ENCODE measurements around the gene MRPL20. TPM values are rescaled to one million over a fixed set of nuclear protein-coding genes. Genes with fewer than 3 reads are reported as not detected.
"Not testable (repeated sequence)": the region's sequence is repeated elsewhere in the genome, so short reads cannot be mapped to it uniquely, and the experiment has no call there.

Gene MRPL20
- total and polyA plus RNA-seq, 4 donors = 56.9 to 119 (median 112) TPM

GRCh38 chr1:1391225-1391624, 15.9 kb downstream of the MRPL20 start:
- H3K36me3 ChIP-seq (ENCODE audit: control insufficient read depth, insufficient read depth, low read length) = peaks cover 98% of the 10 kb centered on the region
- DNase-seq (ENCODE audit: low read depth in 4 of 6, low spot score in 6 of 6) = no peak
- no peaks in the 10 kb centered on the region for H3K27me3 ChIP-seq (ENCODE audit: control insufficient read depth, insufficient read depth, low read length)
- H3K27ac ChIP-seq (ENCODE audit: low read depth, low read length) = no peak overlapping the region
- no peaks in the 10 kb centered on the region for H3K9me3 ChIP-seq (ENCODE audit: control insufficient read depth, insufficient read depth, low read length)
- H3K4me3 ChIP-seq (ENCODE audit: low read depth, low read length) = no peak overlapping the region
- 82% methylated on average over 7 of the region's 12 CpGs for WGBS (ENCODE audit: insufficient coverage)
- H3K4me1 ChIP-seq (ENCODE audit: control insufficient read depth, insufficient read depth, low read length) = no peaks in the 10 kb centered on the region

GRCh38 chr1:1390675-1391074, 16.4 kb downstream of the MRPL20 start:
- H3K27me3 ChIP-seq (ENCODE audit: control insufficient read depth, insufficient read depth, low read length) = no peaks in the 10 kb centered on the region
- whole genome bisulfite sequencing (ENCODE audit: insufficient coverage) = 96% methylated on average over 9 of the region's 12 CpGs
- H3K27ac ChIP-seq (ENCODE audit: low read depth, low read length) = no peak overlapping the region
- H3K4me1 ChIP-seq (ENCODE audit: control insufficient read depth, insufficient read depth, low read length) = no peaks in the 10 kb centered on the region
- no peak overlapping the region for H3K4me3 ChIP-seq (ENCODE audit: low read depth, low read length)
- peaks cover 98% of the 10 kb centered on the region for H3K36me3 ChIP-seq (ENCODE audit: control insufficient read depth, insufficient read depth, low read length)
- H3K9me3 ChIP-seq (ENCODE audit: control insufficient read depth, insufficient read depth, low read length) = no peaks in the 10 kb centered on the region
- no peak for DNase-seq (ENCODE audit: low read depth in 4 of 6, low spot score in 6 of 6)

- WGBS (ENCODE audit: insufficient coverage) = 98% methylated on average over 15 of the region's 16 CpGs
These were observed 19.0 kb downstream of the MRPL20 start for GRCh38 chr1:1388078-1388472.

GRCh38 chr1:1387098-1388077, 19.7 kb downstream of the MRPL20 start:
- H3K4me3 ChIP-seq (ENCODE audit: low read depth, low read length) = no peak overlapping the region
- no peaks in the 10 kb centered on the region for H3K27me3 ChIP-seq (ENCODE audit: control insufficient read depth, insufficient read depth, low read length)
- H3K4me1 ChIP-seq (ENCODE audit: control insufficient read depth, insufficient read depth, low read length) = no peaks in the 10 kb centered on the region
- no peak for DNase-seq (ENCODE audit: low read depth in 4 of 6, low spot score in 6 of 6)
- H3K9me3 ChIP-seq (ENCODE audit: control insufficient read depth, insufficient read depth, low read length) = no peaks in the 10 kb centered on the region
- H3K36me3 ChIP-seq (ENCODE audit: control insufficient read depth, insufficient read depth, low read length) = peaks cover 90% of the 10 kb centered on the region
- 98% methylated on average over 50 of the region's 50 CpGs for WGBS (ENCODE audit: insufficient coverage)
- no peak overlapping the region for H3K27ac ChIP-seq (ENCODE audit: low read depth, low read length)

More at GRCh38 chr1:1388078-1388472, 19.0 kb downstream of the MRPL20 start:
- Histone ChIP-seq H3K27ac (ENCODE audit: low read depth, low read length) (no peak overlapping the region), H3K36me3 (ENCODE audit: control insufficient read depth, insufficient read depth, low read length) (peaks cover 97% of the 10 kb centered on the region), H3K9me3 (ENCODE audit: control insufficient read depth, insufficient read depth, low read length) (no peaks in the 10 kb centered on the region), H3K4me3 (ENCODE audit: low read depth, low read length) (no peak overlapping the region), H3K27me3 (ENCODE audit: control insufficient read depth, insufficient read depth, low read length) (no peaks in the 10 kb centered on the region), H3K4me1 (ENCODE audit: control insufficient read depth, insufficient read depth, low read length) (no peaks in the 10 kb centered on the region)
- DNase-seq (ENCODE audit: low read depth in 4 of 6, low spot score in 6 of 6) = no peak

- H3K4me3 ChIP-seq (ENCODE audit: low read depth, low read length) = no peak overlapping the region
- H3K9me3 ChIP-seq (ENCODE audit: control insufficient read depth, insufficient read depth, low read length) = no peaks in the 10 kb centered on the region
- no peaks in the 10 kb centered on the region for H3K4me1 ChIP-seq (ENCODE audit: control insufficient read depth, insufficient read depth, low read length)
- peaks cover 89% of the 10 kb centered on the region for H3K36me3 ChIP-seq (ENCODE audit: control insufficient read depth, insufficient read depth, low read length)
- DNase-seq (ENCODE audit: low read depth in 4 of 6, low spot score in 6 of 6) = no peak
- 96% methylated on average over 7 of the region's 8 CpGs for WGBS (ENCODE audit: insufficient coverage)
- no peaks in the 10 kb centered on the region for H3K27me3 ChIP-seq (ENCODE audit: control insufficient read depth, insufficient read depth, low read length)
- no peak overlapping the region for H3K27ac ChIP-seq (ENCODE audit: low read depth, low read length)
These were observed 21.2 kb downstream of the MRPL20 start for GRCh38 chr1:1385931-1386330.

GRCh38 chr1:1385339-1385738, 21.8 kb downstream of the MRPL20 start:
- not testable (repeated sequence) for H3K4me1 ChIP-seq (ENCODE audit: control insufficient read depth, insufficient read depth, low read length); H3K4me3 ChIP-seq (ENCODE audit: low read depth, low read length); H3K9me3 ChIP-seq (ENCODE audit: control insufficient read depth, insufficient read depth, low read length); H3K27ac ChIP-seq (ENCODE audit: low read depth, low read length); DNase-seq (ENCODE audit: low read depth in 4 of 6, low spot score in 6 of 6); H3K27me3 ChIP-seq (ENCODE audit: control insufficient read depth, insufficient read depth, low read length)
- peaks cover 89% of the 10 kb centered on the region for H3K36me3 ChIP-seq (ENCODE audit: control insufficient read depth, insufficient read depth, low read length)
- WGBS (ENCODE audit: insufficient coverage) = 96% methylated on average over 23 of the region's 29 CpGs

GRCh38 chr1:1381294-1381693, 25.8 kb downstream of the MRPL20 start:
- 87% methylated on average over 8 of the region's 8 CpGs for WGBS (ENCODE audit: insufficient coverage)
- Histone ChIP-seq H3K4me3 (ENCODE audit: low read depth, low read length) (no peak overlapping the region), H3K27me3 (ENCODE audit: control insufficient read depth, insufficient read depth, low read length) (no peaks in the 10 kb centered on the region), H3K36me3 (ENCODE audit: control insufficient read depth, insufficient read depth, low read length) (peaks cover 57% of the 10 kb centered on the region), H3K9me3 (ENCODE audit: control insufficient read depth, insufficient read depth, low read length) (no peaks in the 10 kb centered on the region), H3K27ac (ENCODE audit: low read depth, low read length) (no peak overlapping the region), H3K4me1 (ENCODE audit: control insufficient read depth, insufficient read depth, low read length) (peaks cover 2% of the 10 kb centered on the region)
- DNase-seq (ENCODE audit: low read depth in 4 of 6, low spot score in 6 of 6) = no peak

- H3K9me3 ChIP-seq (ENCODE audit: control insufficient read depth, insufficient read depth, low read length) = no peaks in the 10 kb centered on the region
- H3K27ac ChIP-seq (ENCODE audit: low read depth, low read length) = no peak overlapping the region
- H3K27me3 ChIP-seq (ENCODE audit: control insufficient read depth, insufficient read depth, low read length) = no peaks in the 10 kb centered on the region
- DNase-seq (ENCODE audit: low read depth in 4 of 6, low spot score in 6 of 6) = no peak
- peaks cover 6% of the 10 kb centered on the region for H3K4me1 ChIP-seq (ENCODE audit: control insufficient read depth, insufficient read depth, low read length)
- H3K4me3 ChIP-seq (ENCODE audit: low read depth, low read length) = no peak overlapping the region
- H3K36me3 ChIP-seq (ENCODE audit: control insufficient read depth, insufficient read depth, low read length) = peaks cover 54% of the 10 kb centered on the region
- 94% methylated on average over 16 of the region's 16 CpGs for WGBS (ENCODE audit: insufficient coverage)
These were observed 26.2 kb downstream of the MRPL20 start for GRCh38 chr1:1380860-1381259.

GRCh38 chr1:1377540-1378205, 29.4 kb downstream of the MRPL20 start:
- Histone ChIP-seq H3K9me3 (ENCODE audit: control insufficient read depth, insufficient read depth, low read length) (no peaks in the 10 kb centered on the region), H3K4me1 (ENCODE audit: control insufficient read depth, insufficient read depth, low read length) (peaks cover 29% of the 10 kb centered on the region), H3K4me3 (ENCODE audit: low read depth, low read length) (no peak overlapping the region), H3K36me3 (ENCODE audit: control insufficient read depth, insufficient read depth, low read length) (peaks cover 49% of the 10 kb centered on the region), H3K27me3 (ENCODE audit: control insufficient read depth, insufficient read depth, low read length) (no peaks in the 10 kb centered on the region), H3K27ac (ENCODE audit: low read depth, low read length) (no peak overlapping the region)
- no peak for DNase-seq (ENCODE audit: low read depth in 4 of 6, low spot score in 6 of 6)
- WGBS (ENCODE audit: insufficient coverage) = 90% methylated on average over 9 of the region's 16 CpGs
